K562 (cell line): ENCODE results near the gene C1orf21. TPM values are rescaled to one million over a fixed set of nuclear protein-coding genes. Genes with fewer than 3 reads are reported as not detected.

Experiments used
- ATAC-seq: fragments of 200-7000 bp; cut with Tn5 transposase; 3 replicates; pipeline ENCODE4 v1.9.1; 2020; ENCODE audit warnings: moderate library complexity
- BruUV-seq: library from RNA; stranded (reverse); fragments of 400-500 nt; replicated peaks from 2 replicates; lab custom pipeline; 2021; lab: Mats Ljungman, UMichigan
- CTCF ChIA-PET: fragments of 300-600 bp; formaldehyde crosslinking; extraction: SDS; loops from one replicate; lab custom pipeline; 2021; ENCODE audit warnings: low intra/inter-chr PET ratio; lab: Yijun Ruan, JAX
- POLR2A ChIA-PET: fragments of 300-600, 350-650 bp; sonication (Branson Sonifier 250); formaldehyde crosslinking; extraction: SDS; loops from one replicate; lab custom pipeline; 2021; ENCODE audit warnings: antibody characterized with exemption, inconsistent platforms; lab: Yijun Ruan, JAX
- DNase-seq, 4 experiments: peaks; one replicate each; pipeline versions ENCODE4 v3.0.0 to v3.0.0-alpha.2; 2011 to 2018; ENCODE audit warnings: low spot score in 3 of 4, mixed read lengths in 3 of 4; ENCODE audit errors: extremely low read depth in 1 of 4
- FAIRE-seq: peaks from 2 replicates; lab custom pipeline; 2011; peaks lifted over from hg19 to GRCh38; lab: Jason Lieb, UNC
- H2AFZ ChIP-seq: 2 replicates; pipeline ENCODE4 v1.6.0; 2011; ENCODE audit warnings: low read depth, low read length, control low read depth, inconsistent platforms
- H3K27ac ChIP-seq: fragments of 200-600 bp; 3 replicates; pipeline ENCODE4 v1.8.0; 2011; ENCODE audit warnings: low read depth, mild to moderate bottlenecking, control low read depth, inconsistent platforms, low read length, moderate library complexity, mixed read lengths; ENCODE audit errors: extremely low read depth
- H3K27me3 ChIP-seq, 2 experiments: fragments of 300-600 bp in 1 of 2; 2 replicates in 1 of 2; 3 replicates in 1 of 2; pipeline versions ENCODE4 v1.6.0 to v1.8.0; 2011; ENCODE audit warnings: inconsistent platforms in 2 of 2, low read length in 2 of 2, mild to moderate bottlenecking in 1 of 2, mixed read lengths in 1 of 2, moderate library complexity in 1 of 2; ENCODE audit not compliant: control insufficient read depth in 2 of 2, insufficient read depth in 2 of 2
- H3K36me3 ChIP-seq: fragments of 300-600 bp; 3 replicates; pipeline ENCODE4 v1.8.0; 2011; ENCODE audit warnings: mild to moderate bottlenecking, low read length, inconsistent platforms; ENCODE audit not compliant: control insufficient read depth, insufficient read depth
- H3K4me1 ChIP-seq, 2 experiments: fragments of 200-600 bp in 1 of 2; replicated peaks in 1 of 2; 2 replicates in 1 of 2; 3 replicates in 1 of 2; pipeline versions ENCODE4 v1.5.1 to v1.8.0; 2011; ENCODE audit warnings: inconsistent platforms in 2 of 2, low read length in 2 of 2, mild to moderate bottlenecking in 1 of 2, mixed read lengths in 1 of 2, moderate library complexity in 1 of 2; ENCODE audit not compliant: control insufficient read depth in 2 of 2, insufficient read depth in 2 of 2
- H3K4me2 ChIP-seq: 2 replicates; pipeline ENCODE4 v1.6.1; 2011; ENCODE audit warnings: low read length, control low read depth, inconsistent platforms, mixed read lengths; ENCODE audit not compliant: insufficient read depth
- H3K4me3 ChIP-seq: fragments of 200-600 bp; sonication (generic), shearing (Covaris generic); 2 replicates; pipeline ENCODE4 v1.5.1; 2016; ENCODE audit warnings: control low read depth, inconsistent platforms
- H3K79me2 ChIP-seq: fragments of 200-600 bp; 3 replicates; pipeline ENCODE4 v1.8.0; 2011; ENCODE audit warnings: low read length, inconsistent platforms; ENCODE audit not compliant: control insufficient read depth, insufficient read depth
- H3K9ac ChIP-seq, 2 experiments: 2 replicates each; pipeline versions ENCODE4 v1.6.0 to v1.6.1; 2011; ENCODE audit warnings: low read depth in 2 of 2, low read length in 2 of 2, control low read depth in 1 of 2, inconsistent platforms in 1 of 2, mild to moderate bottlenecking in 1 of 2, mixed read lengths in 1 of 2; ENCODE audit not compliant: insufficient read depth in 1 of 2
- H3K9me1 ChIP-seq: one replicate; pipeline ENCODE4 v1.6.0; 2011; ENCODE audit warnings: inconsistent platforms, mild to moderate bottlenecking, low read length, moderate library complexity; ENCODE audit not compliant: control insufficient read depth, insufficient read depth
- H3K9me3 ChIP-seq: replicated peaks from 2 replicates; pipeline ENCODE4 v1.5.1; 2011; ENCODE audit warnings: low read depth, low read length, inconsistent platforms; ENCODE audit not compliant: control insufficient read depth, insufficient read depth
- H4K20me1 ChIP-seq: replicated peaks from 2 replicates; pipeline ENCODE4 v1.6.1; 2011; ENCODE audit warnings: low read length, inconsistent platforms, mixed read lengths; ENCODE audit not compliant: control insufficient read depth, insufficient read depth
- AFF1 ChIP-seq, 2 experiments: fragments of 450-650 bp; IDR thresholded peaks; 2 replicates each; pipeline ENCODE4 v1.6.1; 2018; ENCODE audit warnings: mild to moderate bottlenecking in 2 of 2, low read depth in 1 of 2; ENCODE audit not compliant: partially characterized antibody in 2 of 2
- DIDO1 ChIP-seq: fragments of 450-650 bp; IDR thresholded peaks from 2 replicates; pipeline ENCODE4 v1.6.1; 2016; ENCODE audit warnings: low read depth, missing biosample characterization, missing genetic modification characterization
- HDAC2 ChIP-seq: fragments of 450-650 bp; IDR thresholded peaks from 2 replicates; pipeline ENCODE4 v1.6.1; 2016; ENCODE audit warnings: mild to moderate bottlenecking
- HDAC6 ChIP-seq: IDR thresholded peaks from 2 replicates; pipeline ENCODE4 v1.6.1; 2012; ENCODE audit warnings: low read depth, mild to moderate bottlenecking, control low read depth, inconsistent platforms, low read length, moderate library complexity
- MXI1 ChIP-seq: IDR thresholded peaks from 2 replicates; pipeline ENCODE4 v1.6.1; 2011; ENCODE audit warnings: low read depth, mild to moderate bottlenecking, improper control_type of control experiment, low read length
- RBM25 ChIP-seq: fragments of 200-400 bp; formaldehyde crosslinking; IDR thresholded peaks from 2 replicates; pipeline ENCODE4 v1.6.1; 2018; ENCODE audit warnings: low read length, low read depth, moderate library complexity; ENCODE audit not compliant: severe bottlenecking
- ZC3H8 ChIP-seq: fragments of 450-650 bp; IDR thresholded peaks from 2 replicates; pipeline ENCODE4 v1.6.1; 2017
- ZNF354B ChIP-seq: fragments of 250-450 bp; sonication (Bioruptor Pico); IDR thresholded peaks from 2 replicates; pipeline ENCODE4 v1.4.0; 2020
- ZNF57 ChIP-seq: fragments of 450-650 bp; formaldehyde crosslinking; IDR thresholded peaks from 2 replicates; pipeline ENCODE4 v1.4.0; 2020; ENCODE audit warnings: mild to moderate bottlenecking, moderate library complexity
- in situ Hi-C: fragments of 300-500 bp; cut with MboI; formaldehyde crosslinking; loops from 4 replicates; pipeline ENCODE4 v1.15.0; 2018; ENCODE audit warnings: inconsistent platforms, mixed read lengths
- intact Hi-C: fragments of 100-400 bp; cut with micrococcal nuclease; formaldehyde crosslinking; loops from 2 replicates; pipeline ENCODE4 v1.14.2; 2022
- polyA plus RNA-seq, 8 experiments: library from polyadenylated mRNA; depleted of rRNA in 4 of 8; stranded (reverse) in 5 of 8; unstranded in 3 of 8; fragments of >200 nt; fragmentation: Nextera tagmentation in 2 of 8; fragmentation: Illumina TruSeq in 1 of 8; extraction: Ambion mirVana in 2 of 8; extraction: Trizol in 1 of 8; gene quantifications; 2 replicates each; pipeline versions ENCODE4 v1.2.1 to v1.2.3, GENCODE V29; 2011 to 2014; ENCODE audit warnings: inconsistent platforms in 1 of 8, missing spikeins in 1 of 8
- total RNA-seq, 7 experiments: library from RNA; depleted of rRNA in 6 of 7; stranded (reverse); fragments of >200 nt in 6 of 7; fragmentation: Illumina TruSeq in 2 of 7; extraction: Trizol in 2 of 7; gene quantifications; 2 replicates each; pipeline versions ENCODE4 v1.2.1 to v1.2.3, GENCODE V29; 2011 to 2021; ENCODE audit warnings: low replicate concordance in 1 of 7
- TF ChIP-seq, protein P1 (sequence below): fragments of 450-650 bp; formaldehyde crosslinking; IDR thresholded peaks from 2 replicates; pipeline ENCODE4 v1.4.0; 2020; ENCODE audit warnings: mild to moderate bottlenecking, moderate library complexity
- TF ChIP-seq, protein P2 (sequence below): fragments of 450-650 bp; IDR thresholded peaks from 2 replicates; pipeline ENCODE4 v1.7.1; 2018; ENCODE audit warnings: mild to moderate bottlenecking, low read depth; ENCODE audit not compliant: partially characterized antibody
- TF ChIP-seq, protein P3 (sequence below): sonication (generic); formaldehyde crosslinking; IDR thresholded peaks from 2 replicates; pipeline ENCODE4 v1.8.1; 2023; ENCODE audit warnings: mild to moderate bottlenecking, missing genetic modification reagents, moderate library complexity

The C1orf21 gene
- total and polyA plus RNA-seq, 9 of the 15 experiments (the other 6 are each of a cell fraction or from before 2014, with no cell fraction given), result under 0.01 to 0.31 (median 0.07) TPM

DNA sequence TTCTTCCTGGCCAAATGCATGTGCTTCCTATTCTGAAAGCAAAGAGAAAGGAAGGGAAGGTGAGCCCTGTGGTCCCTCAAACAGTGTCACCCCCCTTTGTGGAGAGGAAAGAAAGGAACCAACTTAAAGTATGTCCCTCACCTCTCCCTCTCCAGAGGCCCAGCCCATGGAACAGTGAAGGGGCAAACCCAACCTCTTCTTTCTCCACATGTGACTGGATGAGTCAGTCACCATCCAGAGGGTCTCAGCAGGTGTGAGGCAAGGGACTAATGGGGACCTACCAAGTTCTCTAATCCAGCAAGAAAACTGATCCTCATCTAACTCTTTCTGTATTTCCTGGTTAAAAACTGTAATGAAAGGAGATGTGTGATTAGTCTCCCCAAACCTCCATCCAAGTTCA, 222.2 kb downstream of the C1orf21 start:
- Histone ChIP-seq H3K4me1 (no peaks in the 10 kb centered on the region; a peak in 1 of 5 replicates), H3K79me2 (no peaks in the 10 kb centered on the region), H3K4me3 (no peak overlapping the region), H4K20me1 (no peaks in the 10 kb centered on the region), H3K4me2 (no peak overlapping the region), H3K9me3 (no peaks in the 10 kb centered on the region), H3K27ac (no peak overlapping the region), H3K36me3 (no peaks in the 10 kb centered on the region), H3K9ac (no peak overlapping the region), H2AFZ (no peak overlapping the region), H3K9me1 (no peaks in the 10 kb centered on the region), H3K27me3 (no peaks in the 10 kb centered on the region)
- ChIA-PET POLR2A (no interaction called here), CTCF (no interaction called here)
- in situ Hi-C loops (no loop called here), intact Hi-C loops (no loop called here)
- DNase-seq (no peak), ATAC-seq (no peak), FAIRE-seq (no peak)
- no TSS peak for BruUV-seq
- TF ChIP-seq, protein P1, sequence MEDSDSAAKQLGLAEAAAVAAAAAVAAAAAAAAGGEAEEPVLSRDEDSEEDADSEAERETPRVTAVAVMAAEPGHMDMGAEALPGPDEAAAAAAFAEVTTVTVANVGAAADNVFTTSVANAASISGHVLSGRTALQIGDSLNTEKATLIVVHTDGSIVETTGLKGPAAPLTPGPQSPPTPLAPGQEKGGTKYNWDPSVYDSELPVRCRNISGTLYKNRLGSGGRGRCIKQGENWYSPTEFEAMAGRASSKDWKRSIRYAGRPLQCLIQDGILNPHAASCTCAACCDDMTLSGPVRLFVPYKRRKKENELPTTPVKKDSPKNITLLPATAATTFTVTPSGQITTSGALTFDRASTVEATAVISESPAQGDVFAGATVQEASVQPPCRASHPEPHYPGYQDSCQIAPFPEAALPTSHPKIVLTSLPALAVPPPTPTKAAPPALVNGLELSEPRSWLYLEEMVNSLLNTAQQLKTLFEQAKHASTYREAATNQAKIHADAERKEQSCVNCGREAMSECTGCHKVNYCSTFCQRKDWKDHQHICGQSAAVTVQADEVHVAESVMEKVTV (CRISPR knock-in tag), result no peak
- no peak for TF ChIP-seq AFF1 (IDR thresholded peaks at IDR 0.05; ENCODE audit: low read depth in 1 of 2, partially characterized antibody in 2 of 2)
- no peak for TF ChIP-seq HDAC2
- TF ChIP-seq ZNF354B (CRISPR knock-in tag), result no peak
- TF ChIP-seq HDAC6, result no peak
- TF ChIP-seq, protein P2, sequence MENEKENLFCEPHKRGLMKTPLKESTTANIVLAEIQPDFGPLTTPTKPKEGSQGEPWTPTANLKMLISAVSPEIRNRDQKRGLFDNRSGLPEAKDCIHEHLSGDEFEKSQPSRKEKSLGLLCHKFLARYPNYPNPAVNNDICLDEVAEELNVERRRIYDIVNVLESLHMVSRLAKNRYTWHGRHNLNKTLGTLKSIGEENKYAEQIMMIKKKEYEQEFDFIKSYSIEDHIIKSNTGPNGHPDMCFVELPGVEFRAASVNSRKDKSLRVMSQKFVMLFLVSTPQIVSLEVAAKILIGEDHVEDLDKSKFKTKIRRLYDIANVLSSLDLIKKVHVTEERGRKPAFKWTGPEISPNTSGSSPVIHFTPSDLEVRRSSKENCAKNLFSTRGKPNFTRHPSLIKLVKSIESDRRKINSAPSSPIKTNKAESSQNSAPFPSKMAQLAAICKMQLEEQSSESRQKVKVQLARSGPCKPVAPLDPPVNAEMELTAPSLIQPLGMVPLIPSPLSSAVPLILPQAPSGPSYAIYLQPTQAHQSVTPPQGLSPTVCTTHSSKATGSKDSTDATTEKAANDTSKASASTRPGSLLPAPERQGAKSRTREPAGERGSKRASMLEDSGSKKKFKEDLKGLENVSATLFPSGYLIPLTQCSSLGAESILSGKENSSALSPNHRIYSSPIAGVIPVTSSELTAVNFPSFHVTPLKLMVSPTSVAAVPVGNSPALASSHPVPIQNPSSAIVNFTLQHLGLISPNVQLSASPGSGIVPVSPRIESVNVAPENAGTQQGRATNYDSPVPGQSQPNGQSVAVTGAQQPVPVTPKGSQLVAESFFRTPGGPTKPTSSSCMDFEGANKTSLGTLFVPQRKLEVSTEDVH, result no peak
- TF ChIP-seq DIDO1, result no peak
- no peak for TF ChIP-seq MXI1
- no peak for TF ChIP-seq ZNF57 (CRISPR knock-in tag)
- no peak for TF ChIP-seq ZC3H8
- TF ChIP-seq, protein P3, sequence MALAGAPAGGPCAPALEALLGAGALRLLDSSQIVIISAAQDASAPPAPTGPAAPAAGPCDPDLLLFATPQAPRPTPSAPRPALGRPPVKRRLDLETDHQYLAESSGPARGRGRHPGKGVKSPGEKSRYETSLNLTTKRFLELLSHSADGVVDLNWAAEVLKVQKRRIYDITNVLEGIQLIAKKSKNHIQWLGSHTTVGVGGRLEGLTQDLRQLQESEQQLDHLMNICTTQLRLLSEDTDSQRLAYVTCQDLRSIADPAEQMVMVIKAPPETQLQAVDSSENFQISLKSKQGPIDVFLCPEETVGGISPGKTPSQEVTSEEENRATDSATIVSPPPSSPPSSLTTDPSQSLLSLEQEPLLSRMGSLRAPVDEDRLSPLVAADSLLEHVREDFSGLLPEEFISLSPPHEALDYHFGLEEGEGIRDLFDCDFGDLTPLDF (CRISPR knock-in tag), result no peak
- no peak for TF ChIP-seq RBM25
